Urinary bladder (tissue), 4 donors: ENCODE data around the gene NOPCHAP1. TPM values are rescaled to one million over a fixed set of nuclear protein-coding genes. Genes with fewer than 3 reads are reported as not detected.

Experiments
- DNase-seq: peaks from one replicate; pipeline ENCODE4 v3.0.0-alpha.2; 2015; ENCODE audit errors: extremely low spot score
- H3K27ac ChIP-seq: one replicate; pipeline ENCODE4 v1.5.1; 2013; ENCODE audit warnings: low read depth, mild to moderate bottlenecking, moderate library complexity
- H3K36me3 ChIP-seq: one replicate; pipeline ENCODE4 v1.6.1; 2013; ENCODE audit warnings: mild to moderate bottlenecking, moderate library complexity; ENCODE audit not compliant: insufficient read depth
- H3K4me1 ChIP-seq: one replicate; pipeline ENCODE4 v1.6.1; 2013; ENCODE audit warnings: mild to moderate bottlenecking, moderate library complexity; ENCODE audit not compliant: insufficient read depth
- H3K4me3 ChIP-seq: one replicate; pipeline ENCODE4 v1.5.1; 2013; ENCODE audit warnings: low read depth, low read length
- WGBS: extraction: QIAGEN DNeasy Blood & Tissue Kit; methylation state at CpG from one replicate; pipeline ENCODE4 v1.1.7; 2013; 5-methylcytosine and 5-hydroxymethylcytosine counted together
- polyA plus RNA-seq: library from polyadenylated mRNA; stranded (reverse); fragments of 200-250 nt; gene quantifications from one replicate; pipeline ENCODE4 v1.2.3, GENCODE V29; 2013
- total RNA-seq: library from RNA; depleted of rRNA; stranded (reverse); fragments of >200 nt; gene quantifications from one replicate; pipeline ENCODE4 v1.2.3, GENCODE V29; 2014
- donor health status: healthy with polysubstance abuse.
- donor health status: healthy.

The NOPCHAP1 gene
- total and polyA plus RNA-seq, 2 donors: 6.1 to 7.2 TPM

DNA sequence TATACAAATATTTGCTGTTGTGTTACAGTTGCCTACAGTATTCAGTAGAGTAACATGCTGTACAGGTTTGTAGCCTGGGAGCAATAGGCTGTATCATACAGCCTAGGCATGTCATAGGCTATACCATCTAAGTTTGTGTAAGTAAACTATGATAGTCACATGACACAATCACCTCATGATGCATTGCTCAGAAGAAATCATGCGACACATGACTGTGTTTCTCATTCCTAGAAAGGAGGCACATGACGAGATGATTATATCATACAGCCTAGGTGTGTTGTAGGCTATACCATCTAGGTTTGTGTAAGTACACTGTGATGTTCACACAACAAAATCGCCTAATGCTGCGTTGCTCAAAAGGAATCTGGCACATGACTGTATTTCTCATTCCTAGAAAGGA is 31.9 kb downstream of the NOPCHAP1 start:
- no peak overlapping the region for H3K27ac ChIP-seq
- no peaks in the 10 kb centered on the region for H3K36me3 ChIP-seq
- DNase-seq: no peak
- H3K4me1 ChIP-seq: no peaks in the 10 kb centered on the region
- no peak overlapping the region for H3K4me3 ChIP-seq
- 93% methylated on average over 4 of the region's 4 CpGs for WGBS

DNA sequence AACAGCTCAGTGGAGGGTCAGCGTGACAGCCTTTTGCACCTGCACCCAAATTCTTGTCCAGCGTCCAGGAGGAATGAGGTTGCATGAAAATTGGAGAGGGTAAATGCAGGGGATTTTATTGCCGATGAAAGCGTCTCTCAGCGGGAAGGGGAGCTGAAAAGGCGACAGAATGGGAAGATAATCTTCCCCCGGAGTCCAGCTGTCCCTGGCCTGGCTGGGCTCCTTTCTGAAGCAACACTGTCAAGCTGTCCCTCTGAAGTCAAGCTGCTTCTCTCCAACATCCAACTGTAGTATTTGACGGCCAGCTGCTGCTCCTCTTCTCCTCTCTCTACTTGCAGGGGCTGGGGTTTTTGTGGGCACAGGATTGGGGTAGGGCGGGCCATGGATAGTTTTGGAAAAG is 32.7 kb downstream of the NOPCHAP1 start:
- H3K36me3 ChIP-seq: no peaks in the 10 kb centered on the region
- H3K4me3 ChIP-seq: no peak overlapping the region
- DNase-seq: no peak
- H3K4me1 ChIP-seq: no peaks in the 10 kb centered on the region
- WGBS: 70% methylated on average over 9 of the region's 9 CpGs
- no peak overlapping the region for H3K27ac ChIP-seq

GRCh38 chr12:105020241-105020962 is 34.3 kb downstream of the NOPCHAP1 start:
- Histone ChIP-seq H3K27ac (no peak overlapping the region), H3K36me3 (no peaks in the 10 kb centered on the region), H3K4me3 (no peak overlapping the region), H3K4me1 (no peaks in the 10 kb centered on the region)
- DNase-seq: no peak
- WGBS: 93% methylated on average over 3 of the region's 3 CpGs

DNA sequence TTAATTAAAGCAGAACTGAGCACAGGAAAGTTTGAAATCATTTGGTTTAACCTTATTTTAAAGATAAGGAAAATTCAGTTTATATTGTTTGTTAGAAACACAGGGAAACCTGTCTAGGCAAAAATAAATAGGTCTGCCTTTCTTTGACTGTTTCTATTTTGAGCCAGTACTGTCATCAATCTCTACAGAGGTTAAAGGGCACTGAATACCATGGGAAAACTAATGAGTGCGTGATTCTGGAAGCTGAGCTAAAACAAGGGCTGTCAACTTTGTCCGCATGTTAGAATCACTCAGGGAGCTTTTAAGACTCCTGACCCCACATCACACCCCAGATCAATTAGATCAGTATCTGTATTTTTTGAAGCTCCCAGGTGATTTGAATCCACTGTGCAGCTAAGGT is 38.8 kb downstream of the NOPCHAP1 start:
- DNase-seq: no peak
- H3K27ac ChIP-seq: no peak overlapping the region

GRCh38 chr12:105025890-105026289 is 39.8 kb downstream of the NOPCHAP1 start:
- Histone ChIP-seq H3K4me3 (no peak overlapping the region), H3K36me3 (no peaks in the 10 kb centered on the region), H3K27ac (no peak overlapping the region), H3K4me1 (no peaks in the 10 kb centered on the region)
- DNase-seq: peak; percentile 55
- WGBS: 22% methylated on average over 5 of the region's 5 CpGs

More for the DNA sequence above, 38.8 kb downstream of the NOPCHAP1 start:
- Histone ChIP-seq H3K36me3 (no peaks in the 10 kb centered on the region), H3K4me1 (no peaks in the 10 kb centered on the region), H3K4me3 (no peak overlapping the region)
- 51% methylated on average over 2 of the region's 2 CpGs for WGBS

DNA sequence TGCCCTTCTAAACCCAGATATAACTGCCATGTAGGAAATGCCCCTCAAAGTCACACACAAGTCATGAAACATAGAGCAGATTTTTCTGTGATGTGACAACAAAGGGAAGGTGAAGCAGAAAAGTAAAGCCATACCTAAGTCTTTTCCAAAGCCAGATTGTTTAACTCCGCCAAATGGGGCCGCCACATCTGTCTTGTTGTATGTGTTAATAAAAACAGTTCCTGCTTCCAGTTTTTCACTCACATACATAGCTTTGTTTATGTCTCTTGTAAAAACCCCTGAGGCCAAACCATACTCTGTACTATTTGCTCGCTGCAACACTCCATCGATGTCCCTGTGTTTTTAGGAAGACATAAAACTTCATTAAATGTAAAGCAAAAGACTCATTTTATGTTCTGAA is 40.3 kb downstream of the NOPCHAP1 start:
- 49% methylated on average over 4 of the region's 4 CpGs for WGBS
- no peak overlapping the region for H3K27ac ChIP-seq
- H3K4me3 ChIP-seq: no peak overlapping the region
- no peaks in the 10 kb centered on the region for H3K36me3 ChIP-seq
- peak; percentile 26 for DNase-seq
- no peaks in the 10 kb centered on the region for H3K4me1 ChIP-seq

- Histone ChIP-seq H3K4me1 (no peaks in the 10 kb centered on the region), H3K36me3 (no peaks in the 10 kb centered on the region), H3K4me3 (no peak overlapping the region), H3K27ac (no peak overlapping the region)
- WGBS: 90% methylated on average over 9 of the region's 9 CpGs
- DNase-seq: no peak
Measured at GRCh38 chr12:105030820-105031807, 45.0 kb downstream of the NOPCHAP1 start.

DNA sequence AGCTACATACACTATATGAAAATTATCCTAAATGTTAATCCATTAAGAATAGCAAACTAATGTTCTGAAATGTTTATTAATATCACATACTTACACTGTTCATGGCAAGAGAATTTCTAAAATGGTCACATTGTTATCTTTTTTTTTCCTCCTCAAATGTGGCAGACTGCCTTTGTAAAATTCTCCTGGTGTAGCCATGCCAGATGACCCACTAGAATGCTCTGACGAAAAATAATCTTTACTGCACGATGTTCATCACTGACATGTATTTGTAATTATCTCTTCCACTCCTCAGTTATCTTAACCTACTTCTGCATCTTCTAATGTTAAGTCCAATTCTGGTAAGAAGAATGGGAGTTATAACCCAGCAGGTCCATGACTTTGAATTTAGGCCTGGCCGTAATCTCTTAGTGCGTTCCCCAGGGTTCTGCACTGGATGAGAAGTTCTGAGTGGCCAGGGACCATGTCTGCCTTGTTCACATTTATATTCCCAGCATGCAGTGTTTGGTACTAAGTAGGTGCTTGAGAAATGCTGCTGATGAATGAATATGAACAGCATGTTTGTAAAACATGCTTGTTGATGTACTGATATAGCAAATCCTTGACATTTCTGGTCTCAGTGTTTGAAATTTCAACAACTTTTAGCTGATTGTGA is 46.7 kb downstream of the NOPCHAP1 start:
- H3K36me3 ChIP-seq: no peaks in the 10 kb centered on the region
- DNase-seq: no peak
- H3K4me3 ChIP-seq: no peak overlapping the region
- 90% methylated on average over 4 of the region's 4 CpGs for WGBS
- no peaks in the 10 kb centered on the region for H3K4me1 ChIP-seq
- H3K27ac ChIP-seq: no peak overlapping the region

GRCh38 chr12:105033851-105034250 is 47.7 kb downstream of the NOPCHAP1 start:
- 86% methylated on average over 2 of the region's 2 CpGs for WGBS
- Histone ChIP-seq H3K4me3 (no peak overlapping the region), H3K36me3 (no peaks in the 10 kb centered on the region), H3K27ac (no peak overlapping the region), H3K4me1 (no peaks in the 10 kb centered on the region)
- DNase-seq: no peak

Other genes with a start within 250 kb of the NOPCHAP1 start
- 27.5 TPM for gene SLC41A2, start 28.0 kb upstream of the NOPCHAP1 start, total RNA-seq
- gene SLC41A2, start 28.0 kb upstream of the NOPCHAP1 start, polyA plus RNA-seq: 3.3 TPM
- 27.7 TPM for gene ALDH1L2, start 98.1 kb downstream of the NOPCHAP1 start, total RNA-seq
- 7.8 TPM for gene ALDH1L2, start 98.1 kb downstream of the NOPCHAP1 start, polyA plus RNA-seq
- 209 TPM for gene WASHC4, start 121.4 kb downstream of the NOPCHAP1 start, total RNA-seq
- gene WASHC4, start 121.4 kb downstream of the NOPCHAP1 start, polyA plus RNA-seq: 18.3 TPM
- 51.0 TPM for gene APPL2, start 249.9 kb downstream of the NOPCHAP1 start, total RNA-seq
- 14.6 TPM for gene APPL2, start 249.9 kb downstream of the NOPCHAP1 start, polyA plus RNA-seq